Kidney (tissue), 14 donors: ENCODE measurements around the gene KCNJ15. TPM values are rescaled to one million over a fixed set of nuclear protein-coding genes. Genes with fewer than 3 reads are reported as not detected.
A peak's percentile ranks its signal among the peaks of the same experiment; 100 is the strongest.

Experiments used
- DNase-seq, 5 donors: peaks; one replicate each; pipeline ENCODE4 v3.0.0-alpha.2; 2013 to 2020
- FAIRE-seq: peaks from 2 replicates; lab custom pipeline; 2012; peaks lifted over from hg19 to GRCh38; lab: Jason Lieb, UNC
- H3K27ac ChIP-seq, 2 donors: one replicate each; pipeline ENCODE4 v1.7.0; 2013; ENCODE audit warnings: low read depth in 2 of 2, low read length in 2 of 2, inconsistent platforms in 1 of 2
- H3K27me3 ChIP-seq: one replicate; pipeline ENCODE4 v1.7.1; 2013; ENCODE audit warnings: low read length, inconsistent platforms; ENCODE audit not compliant: control insufficient read depth, insufficient read depth
- H3K36me3 ChIP-seq, 3 donors: one replicate each; pipeline versions ENCODE4 v1.7.0 to v1.7.1; 2013; ENCODE audit warnings: low read length in 3 of 3, control low read depth in 1 of 3, inconsistent platforms in 1 of 3; ENCODE audit not compliant: insufficient read depth in 3 of 3, control insufficient read depth in 2 of 3
- H3K4me1 ChIP-seq, 3 donors: one replicate each; pipeline versions ENCODE4 v1.7.0 to v1.7.1; 2013; ENCODE audit warnings: low read length in 3 of 3, inconsistent platforms in 1 of 3, low read depth in 1 of 3; ENCODE audit not compliant: control insufficient read depth in 2 of 3, insufficient read depth in 2 of 3
- H3K4me3 ChIP-seq, 3 donors: one replicate each; pipeline versions ENCODE4 v1.7.0 to v1.8.1; 2013; ENCODE audit warnings: low read length in 3 of 3, control low read depth in 1 of 3, inconsistent platforms in 1 of 3
- H3K9ac ChIP-seq, 3 donors: one replicate each; pipeline versions ENCODE4 v1.7.0 to v1.7.1; 2013; ENCODE audit warnings: low read length in 3 of 3, control low read depth in 1 of 3, inconsistent platforms in 1 of 3
- H3K9me3 ChIP-seq, 3 donors: one replicate each; pipeline versions ENCODE4 v1.7.0 to v1.7.1; 2013; ENCODE audit warnings: low read length in 3 of 3, control low read depth in 1 of 3, inconsistent platforms in 1 of 3; ENCODE audit not compliant: control insufficient read depth in 2 of 3, insufficient read depth in 1 of 3
- CTCF ChIP-seq: IDR thresholded peaks from 3 replicates; pipeline ENCODE4 v1.5.1; 2012; ENCODE audit warnings: mild to moderate bottlenecking, moderate library complexity, borderline replicate concordance; ENCODE audit not compliant: insufficient read depth; ENCODE audit errors: extremely low read depth
- intact Hi-C: fragments of 100-400 bp; cut with DNase I; formaldehyde crosslinking; loops from one replicate; pipeline ENCODE4 v1.11.1; 2022
- polyA plus RNA-seq: library from polyadenylated mRNA; stranded (reverse); fragments of 350-450 nt; fragmentation: Illumina TruSeq; extraction: RNeasy Lipid Tissue Mini Kit (QIAGEN cat#74804); gene quantifications from one replicate; pipeline ENCODE4 v1.2.3, GENCODE V29; 2014; ENCODE audit warnings: low read depth, low replicate concordance; ENCODE audit not compliant: insufficient read depth
- total RNA-seq: library from RNA; stranded (reverse); fragmentation: NEBNext Ultra II Directional; extraction: Animal tissue kit (Norgen Biotek cat#: 25700); gene quantifications from one replicate; pipeline ENCODE4 v1.2.1, GENCODE V29; 2021
- donor health status: control.
- donor health status: control.
- donor health status: control.
- donor health status: control.
- donor health status: control.
- donor health status: DM: yes; HTN: yes; CAD: no.
- donor health status: Normal renal cell carcinoma (clear cell type).

KCNJ15 gene
- total and polyA plus RNA-seq, 2 donors from 2014 or later = 102 to 142 TPM

- H3K9ac ChIP-seq = no peak overlapping the region
- intact Hi-C loops = no loop called here
- no peaks in the 10 kb centered on the region for H3K27me3 ChIP-seq
- peaks cover 0 to 15% (median 4%) of the 10 kb centered on the region in 3 donors for H3K36me3 ChIP-seq
- FAIRE-seq (no peak), DNase-seq (peak in 1 of 5 donors; percentile 47)
- H3K27ac ChIP-seq = peak overlapping the region; percentile 69 to 78
- peaks cover 0 to 17% (median 11%) of the 10 kb centered on the region in 3 donors for H3K4me1 ChIP-seq
- no peak for TF ChIP-seq CTCF
- no peak overlapping the region for H3K4me3 ChIP-seq
- H3K9me3 ChIP-seq = no peaks in the 10 kb centered on the region
Measured at GRCh38 chr21:38277501-38278131, 20.8 kb downstream of the KCNJ15 start.

- H3K4me3 ChIP-seq = no peak overlapping the region
- no peaks in the 10 kb centered on the region for H3K9me3 ChIP-seq
- peak overlapping the region; percentile 17 to 43 for H3K27ac ChIP-seq
- H3K27me3 ChIP-seq = no peaks in the 10 kb centered on the region
- DNase-seq (no peak), FAIRE-seq (no peak)
- H3K4me1 ChIP-seq = peaks cover 6 to 14% (median 13%) of the 10 kb centered on the region in 3 donors
- no peak overlapping the region for H3K9ac ChIP-seq
- TF ChIP-seq CTCF = no peak
- intact Hi-C loops = no loop called here
- peaks cover 2 to 26% (median 3%) of the 10 kb centered on the region in 3 donors for H3K36me3 ChIP-seq
Measured at GRCh38 chr21:38280454-38280853, 23.7 kb downstream of the KCNJ15 start.

GRCh38 chr21:38280867-38281266, 24.1 kb downstream of the KCNJ15 start:
- Histone ChIP-seq H3K27me3 (no peaks in the 10 kb centered on the region), H3K36me3 (peaks cover 2 to 26% (median 3%) of the 10 kb centered on the region in 3 donors), H3K9me3 (no peaks in the 10 kb centered on the region), H3K27ac (peak overlapping the region in 1 of 2 donors; percentile 17), H3K4me1 (peaks cover 6 to 14% (median 13%) of the 10 kb centered on the region in 3 donors), H3K9ac (no peak overlapping the region), H3K4me3 (no peak overlapping the region)
- FAIRE-seq = no peak
- intact Hi-C loops = no loop called here
- no peak for DNase-seq
- TF ChIP-seq CTCF = no peak
